Activated CD4-positive, alpha-beta T cell treated with anti-CD3 and anti-CD28 coated beads, Interleukin-2, amount 10 ng/mL, durations not matched to agents 24 days and 14 days (primary cell): ENCODE results near the gene C1orf87. TPM values are rescaled to one million over a fixed set of nuclear protein-coding genes. Genes with fewer than 3 reads are reported as not detected.
A peak's percentile ranks its signal among the peaks of the same experiment; 100 is the strongest.

Experiments used
- DNase-seq: peaks from one replicate; pipeline ENCODE4 v3.0.0; 2022
- H3K27ac Mint-ChIP-seq: one replicate; pipeline ENCODE4 v1.8.0; 2022; ENCODE audit warnings: mild to moderate bottlenecking, mixed read lengths
- H3K27me3 Mint-ChIP-seq: one replicate; pipeline ENCODE4 v1.8.0; 2022; ENCODE audit warnings: mixed read lengths
- H3K36me3 Mint-ChIP-seq: one replicate; pipeline ENCODE4 v1.8.0; 2022; ENCODE audit warnings: low read depth, mild to moderate bottlenecking, mixed read lengths
- H3K4me1 Mint-ChIP-seq: one replicate; pipeline ENCODE4 v1.8.0; 2021; ENCODE audit warnings: mixed read lengths
- H3K4me3 Mint-ChIP-seq: one replicate; pipeline ENCODE4 v1.8.0; 2022; ENCODE audit warnings: mild to moderate bottlenecking, moderate library complexity, mixed read lengths
- H3K9me3 Mint-ChIP-seq: one replicate; pipeline ENCODE4 v1.8.0; 2021; ENCODE audit warnings: mixed read lengths
- intact Hi-C: fragments of 100-400 bp; cut with micrococcal nuclease; formaldehyde crosslinking; loops from one replicate; pipeline ENCODE4 v1.15.1; 2023
- total RNA-seq: library from RNA; stranded (reverse); gene quantifications from 2 replicates; pipeline ENCODE4 v1.2.3, GENCODE V29; 2022

The C1orf87 gene
- total RNA-seq: not detected in 2 replicates

GRCh38 chr1:60073605-60074278 is at the start of gene C1orf87:
Gene C1orf87, minus strand, starts transcription at chr1:60073770. Its CDS starts 1,127 bp downstream, at chr1:60072643.
- Mint-ChIP-seq H3K4me1 (no peaks in the 10 kb centered on the region), H3K27me3 (peaks cover 35% of the 10 kb centered on the region), H3K36me3 (no peaks in the 10 kb centered on the region), H3K9me3 (no peaks in the 10 kb centered on the region), H3K4me3 (no peak within 1 kb of the TSS), H3K27ac (no peak within 1 kb of the TSS)
- intact Hi-C loops: no loop called here
- no peak for DNase-seq

- Mint-ChIP-seq H3K4me3 (no peak overlapping the region), H3K27me3 (no peaks in the 10 kb centered on the region), H3K4me1 (no peaks in the 10 kb centered on the region), H3K9me3 (no peaks in the 10 kb centered on the region), H3K36me3 (no peaks in the 10 kb centered on the region), H3K27ac (no peak overlapping the region)
- no peak for DNase-seq
- intact Hi-C loops: no loop called here
Measured at GRCh38 chr1:60118085-60118484, 44.5 kb upstream of the C1orf87 start.

DNA sequence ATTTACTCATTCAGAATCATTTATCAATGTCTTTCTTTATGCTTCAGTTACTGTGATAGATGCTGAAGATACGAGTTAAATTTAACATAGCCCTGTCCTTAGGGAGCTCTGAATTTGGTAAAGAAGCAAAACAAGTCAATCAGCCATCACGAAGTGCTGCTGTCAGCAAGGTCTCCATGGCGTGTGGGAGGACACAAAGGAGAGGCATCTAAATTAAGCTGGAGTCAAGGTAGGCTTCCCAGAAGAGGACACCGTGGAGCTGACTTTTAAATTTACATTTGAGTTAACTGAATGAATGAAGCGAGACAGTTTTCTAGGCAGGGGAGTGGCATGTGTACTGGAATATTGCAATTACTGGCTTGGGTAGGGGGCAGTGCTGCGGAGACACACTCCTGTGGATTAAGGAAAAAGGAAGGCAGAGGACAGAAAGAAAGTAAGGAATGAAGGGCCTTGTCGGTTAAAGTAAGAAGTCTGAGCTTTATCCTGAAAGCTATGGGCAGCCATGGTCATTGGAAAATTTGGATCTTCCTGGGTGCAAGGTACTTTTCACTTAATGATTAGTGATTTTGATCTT is 41.3 kb upstream of the C1orf87 start:
- intact Hi-C loops: no loop called here
- H3K4me3 Mint-ChIP-seq: no peak overlapping the region
- no peaks in the 10 kb centered on the region for H3K9me3 Mint-ChIP-seq
- no peaks in the 10 kb centered on the region for H3K36me3 Mint-ChIP-seq
- H3K27ac Mint-ChIP-seq: no peak overlapping the region
- DNase-seq: no peak
- H3K27me3 Mint-ChIP-seq: no peaks in the 10 kb centered on the region
- H3K4me1 Mint-ChIP-seq: no peaks in the 10 kb centered on the region

DNA sequence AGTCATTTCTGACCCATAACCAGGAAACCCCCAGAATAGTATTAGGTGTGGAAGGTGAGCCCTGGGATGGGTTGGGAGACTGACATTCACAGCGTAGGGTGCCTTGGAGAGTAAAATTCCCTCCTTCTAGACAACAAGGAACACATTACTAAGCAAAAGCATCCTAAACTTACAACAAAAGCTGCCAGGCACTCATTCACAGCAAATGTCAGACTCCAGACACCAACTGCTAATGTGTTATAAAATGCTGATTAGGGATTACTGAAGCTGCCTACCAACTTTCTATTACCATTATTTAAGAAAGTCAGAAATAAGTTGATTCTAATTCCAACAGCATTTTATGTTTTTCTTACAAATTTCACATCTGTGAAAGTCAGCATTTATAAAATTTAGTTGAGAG is 40.0 kb upstream of the C1orf87 start:
- H3K36me3 Mint-ChIP-seq: no peaks in the 10 kb centered on the region
- H3K27me3 Mint-ChIP-seq: no peaks in the 10 kb centered on the region
- intact Hi-C loops: no loop called here
- H3K4me1 Mint-ChIP-seq: no peaks in the 10 kb centered on the region
- H3K27ac Mint-ChIP-seq: no peak overlapping the region
- no peak overlapping the region for H3K4me3 Mint-ChIP-seq
- H3K9me3 Mint-ChIP-seq: no peaks in the 10 kb centered on the region
- DNase-seq: no peak

DNA sequence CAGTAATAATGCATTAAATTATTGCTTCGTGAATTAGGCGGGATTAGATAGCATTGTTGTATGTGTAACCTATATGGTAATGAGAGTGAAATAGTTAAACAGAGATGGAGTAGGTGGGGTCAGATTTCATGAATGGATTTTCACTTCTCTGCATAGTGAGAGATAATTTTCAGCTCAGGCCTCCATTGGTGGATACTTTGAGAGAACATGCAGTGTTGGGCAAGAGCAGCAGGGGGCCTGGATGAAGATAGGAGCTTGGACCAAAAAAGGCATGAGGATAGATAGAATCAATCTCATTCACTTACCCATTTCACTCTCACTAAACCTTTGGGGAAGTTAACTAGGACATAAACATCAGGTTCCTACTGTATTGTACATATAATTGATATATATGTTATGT is 39.5 kb upstream of the C1orf87 start:
- Mint-ChIP-seq H3K9me3 (no peaks in the 10 kb centered on the region), H3K27ac (no peak overlapping the region), H3K36me3 (no peaks in the 10 kb centered on the region), H3K27me3 (no peaks in the 10 kb centered on the region), H3K4me1 (no peaks in the 10 kb centered on the region), H3K4me3 (no peak overlapping the region)
- intact Hi-C loops: no loop called here
- DNase-seq: no peak

DNA sequence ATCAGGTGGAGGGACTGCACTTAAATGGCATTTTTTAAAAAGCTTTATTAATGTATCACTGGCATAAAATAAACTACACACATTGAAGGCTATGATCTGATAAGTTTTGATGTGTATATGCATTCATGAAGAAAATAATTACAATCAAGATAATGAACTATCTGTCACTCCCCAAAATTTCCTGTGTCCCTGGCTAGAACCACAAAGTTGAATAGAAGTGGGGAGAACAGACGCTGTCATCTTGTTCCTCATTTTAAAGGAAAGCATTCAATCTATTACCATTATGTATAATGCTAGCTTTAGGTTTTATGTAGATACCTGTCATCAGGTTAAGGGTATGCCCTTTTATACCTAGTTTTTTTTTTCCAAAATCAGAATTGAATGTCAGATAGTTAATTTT is 38.1 kb upstream of the C1orf87 start:
- DNase-seq: no peak
- no peaks in the 10 kb centered on the region for H3K4me1 Mint-ChIP-seq
- H3K27ac Mint-ChIP-seq: no peak overlapping the region
- no peaks in the 10 kb centered on the region for H3K36me3 Mint-ChIP-seq
- no peaks in the 10 kb centered on the region for H3K9me3 Mint-ChIP-seq
- H3K4me3 Mint-ChIP-seq: no peak overlapping the region
- intact Hi-C loops: no loop called here
- no peaks in the 10 kb centered on the region for H3K27me3 Mint-ChIP-seq

GRCh38 chr1:60111118-60111517 is 37.5 kb upstream of the C1orf87 start:
- Mint-ChIP-seq H3K27ac (no peak overlapping the region), H3K27me3 (no peaks in the 10 kb centered on the region), H3K36me3 (no peaks in the 10 kb centered on the region), H3K4me1 (no peaks in the 10 kb centered on the region), H3K9me3 (no peaks in the 10 kb centered on the region), H3K4me3 (no peak overlapping the region)
- intact Hi-C loops: no loop called here
- DNase-seq: no peak

DNA sequence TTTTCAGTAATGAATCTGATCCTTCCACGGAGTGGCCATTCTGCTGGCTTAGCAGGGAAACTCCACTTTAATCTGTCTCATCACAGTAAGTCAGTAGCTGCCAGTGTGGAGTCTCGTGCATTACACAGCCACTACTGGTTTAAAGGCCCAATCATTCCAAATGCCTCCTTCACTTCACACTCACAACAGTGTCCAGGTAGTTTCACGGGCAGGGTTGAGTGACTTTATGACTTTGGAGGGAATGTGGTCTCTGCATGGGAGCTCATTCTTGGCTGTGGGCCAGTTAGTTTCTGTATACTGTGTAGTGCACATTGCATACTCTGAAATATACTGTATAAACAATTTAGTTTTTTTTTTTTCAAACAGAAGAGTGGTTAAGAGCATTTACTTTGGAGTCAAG is 34.6 kb upstream of the C1orf87 start:
- Mint-ChIP-seq H3K27me3 (no peaks in the 10 kb centered on the region), H3K4me1 (no peaks in the 10 kb centered on the region)

GRCh38 chr1:60103186-60103585 is 29.6 kb upstream of the C1orf87 start:
- no peaks in the 10 kb centered on the region for H3K4me1 Mint-ChIP-seq
- H3K27ac Mint-ChIP-seq: no peak overlapping the region
- no peak overlapping the region for H3K4me3 Mint-ChIP-seq
- H3K36me3 Mint-ChIP-seq: no peaks in the 10 kb centered on the region
- DNase-seq: no peak
- no peaks in the 10 kb centered on the region for H3K27me3 Mint-ChIP-seq
- intact Hi-C loops: no loop called here
- no peaks in the 10 kb centered on the region for H3K9me3 Mint-ChIP-seq

More for the DNA sequence above, 34.6 kb upstream of the C1orf87 start:
- H3K27ac Mint-ChIP-seq: no peak overlapping the region
- intact Hi-C loops: no loop called here
- H3K4me3 Mint-ChIP-seq: no peak overlapping the region
- no peaks in the 10 kb centered on the region for H3K36me3 Mint-ChIP-seq
- H3K9me3 Mint-ChIP-seq: no peaks in the 10 kb centered on the region
- DNase-seq: no peak

DNA sequence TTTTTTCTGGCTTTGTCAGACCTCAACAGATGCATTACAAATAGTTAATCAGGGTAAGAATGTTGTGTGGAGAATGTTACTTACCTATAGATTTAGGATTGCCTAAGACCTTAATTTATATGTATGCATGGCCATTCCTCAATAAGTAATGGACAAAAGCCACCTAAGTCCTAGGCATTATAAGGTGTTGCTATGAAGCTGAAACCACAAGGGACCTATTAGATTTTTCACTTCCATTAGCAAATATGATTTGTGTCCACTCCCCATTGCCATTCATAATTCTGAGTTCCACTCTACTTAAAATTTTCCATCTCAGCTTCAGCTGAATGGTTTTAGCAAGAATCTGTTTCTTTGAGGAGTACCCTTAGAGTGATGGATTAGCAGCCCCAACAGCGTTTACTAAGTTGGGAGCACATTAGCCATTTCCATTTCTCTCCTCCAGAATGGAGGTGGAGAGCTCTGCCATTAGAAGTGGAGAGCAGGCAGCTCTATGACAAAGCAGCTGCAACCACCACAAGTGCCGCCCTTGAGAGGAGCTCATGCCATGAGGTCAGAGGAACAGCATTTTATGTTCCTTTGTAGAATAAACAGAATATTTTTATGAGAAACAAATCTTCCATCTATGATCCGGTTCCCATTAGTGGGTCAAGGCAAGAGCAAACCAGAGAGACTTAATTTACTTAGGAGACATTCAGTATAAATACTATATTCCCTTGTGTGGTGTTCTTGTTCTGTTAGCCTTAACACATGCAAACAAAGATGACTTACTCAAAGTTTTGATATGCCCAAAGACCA is 28.9 kb upstream of the C1orf87 start:
- H3K36me3 Mint-ChIP-seq: no peaks in the 10 kb centered on the region
- H3K27me3 Mint-ChIP-seq: no peaks in the 10 kb centered on the region
- no peak overlapping the region for H3K27ac Mint-ChIP-seq
- intact Hi-C loops: no loop called here
- H3K4me1 Mint-ChIP-seq: no peaks in the 10 kb centered on the region
- no peak overlapping the region for H3K4me3 Mint-ChIP-seq
- no peak for DNase-seq
- no peaks in the 10 kb centered on the region for H3K9me3 Mint-ChIP-seq

GRCh38 chr1:60101516-60101915 is 27.9 kb upstream of the C1orf87 start:
- Mint-ChIP-seq H3K27ac (no peak overlapping the region), H3K27me3 (no peaks in the 10 kb centered on the region), H3K36me3 (no peaks in the 10 kb centered on the region), H3K4me1 (no peaks in the 10 kb centered on the region), H3K4me3 (no peak overlapping the region), H3K9me3 (no peaks in the 10 kb centered on the region)
- intact Hi-C loops: no loop called here
- DNase-seq: no peak

GRCh38 chr1:60091195-60091715 is 17.7 kb upstream of the C1orf87 start:
- Mint-ChIP-seq H3K4me3 (no peak overlapping the region), H3K27me3 (no peaks in the 10 kb centered on the region), H3K36me3 (no peaks in the 10 kb centered on the region), H3K9me3 (no peaks in the 10 kb centered on the region), H3K4me1 (no peaks in the 10 kb centered on the region), H3K27ac (no peak overlapping the region)
- intact Hi-C loops: no loop called here
- peak; percentile 4 for DNase-seq

GRCh38 chr1:60090655-60091054 is 17.1 kb upstream of the C1orf87 start:
- Mint-ChIP-seq H3K9me3 (no peaks in the 10 kb centered on the region), H3K27me3 (no peaks in the 10 kb centered on the region), H3K36me3 (no peaks in the 10 kb centered on the region), H3K27ac (no peak overlapping the region), H3K4me1 (no peaks in the 10 kb centered on the region), H3K4me3 (no peak overlapping the region)
- DNase-seq: peak; percentile 14
- intact Hi-C loops: no loop called here

DNA sequence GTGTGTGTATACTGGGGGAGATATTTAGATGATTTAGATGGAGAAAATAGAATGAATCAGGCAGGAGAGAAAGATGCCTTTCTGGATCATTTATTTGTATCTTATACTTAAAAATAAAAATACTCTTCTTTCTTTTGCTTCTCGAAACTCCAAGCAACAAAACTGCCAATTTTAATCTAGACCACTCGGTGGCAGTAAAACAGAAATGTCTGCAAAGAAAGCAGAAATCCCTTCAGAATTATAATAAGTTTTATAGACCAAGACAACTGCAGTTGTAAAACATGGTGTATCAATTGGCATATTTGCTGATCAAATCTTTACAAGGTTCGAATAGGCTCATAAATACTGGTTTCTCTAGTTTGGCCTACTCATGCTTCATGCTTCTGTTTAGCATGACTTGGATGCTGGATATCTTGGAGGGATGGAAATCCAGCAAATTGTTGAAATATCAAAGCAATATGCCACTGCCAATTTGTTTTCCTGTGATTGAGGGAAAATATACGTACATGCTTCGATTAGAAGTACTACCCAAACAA is 15.1 kb upstream of the C1orf87 start:
- H3K36me3 Mint-ChIP-seq: no peaks in the 10 kb centered on the region
- intact Hi-C loops: no loop called here
- no peaks in the 10 kb centered on the region for H3K9me3 Mint-ChIP-seq
- no peaks in the 10 kb centered on the region for H3K4me1 Mint-ChIP-seq
- H3K27me3 Mint-ChIP-seq: no peaks in the 10 kb centered on the region
- peak; percentile 6 for DNase-seq
- H3K4me3 Mint-ChIP-seq: no peak overlapping the region
- no peak overlapping the region for H3K27ac Mint-ChIP-seq
